ENCODE results near the gene PRKAR1B.
A peak's percentile ranks its signal among the peaks of the same experiment; 100 is the strongest.

Gene PRKAR1B

DNA sequence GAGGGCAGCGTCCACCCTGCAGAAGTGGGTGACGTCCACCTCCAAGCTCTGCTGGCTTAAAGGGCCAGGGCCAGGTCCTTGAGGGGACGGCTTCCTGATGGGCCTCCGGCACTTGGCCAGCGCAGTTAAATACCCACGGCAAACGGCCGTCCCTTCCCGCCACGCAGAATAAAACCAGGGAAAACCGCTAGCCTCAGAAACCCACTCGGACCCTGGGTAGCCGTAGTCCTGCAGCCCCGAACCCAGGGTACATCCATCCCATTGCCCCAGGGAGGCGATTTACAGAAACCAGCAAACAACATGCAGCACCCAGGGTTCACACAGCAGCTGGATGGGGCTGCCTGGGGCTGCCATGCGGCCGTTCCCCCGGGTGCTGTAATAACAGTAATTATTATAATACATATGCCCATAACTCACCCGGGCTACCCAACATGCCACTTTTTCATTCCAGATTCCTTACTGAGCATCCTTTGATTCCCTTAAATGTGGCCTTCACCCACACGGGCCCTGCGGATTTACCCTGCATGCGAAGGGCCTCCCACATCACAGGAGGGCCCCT is 126.0 kb downstream of the PRKAR1B start:
- no peak for DNase-seq

DNA sequence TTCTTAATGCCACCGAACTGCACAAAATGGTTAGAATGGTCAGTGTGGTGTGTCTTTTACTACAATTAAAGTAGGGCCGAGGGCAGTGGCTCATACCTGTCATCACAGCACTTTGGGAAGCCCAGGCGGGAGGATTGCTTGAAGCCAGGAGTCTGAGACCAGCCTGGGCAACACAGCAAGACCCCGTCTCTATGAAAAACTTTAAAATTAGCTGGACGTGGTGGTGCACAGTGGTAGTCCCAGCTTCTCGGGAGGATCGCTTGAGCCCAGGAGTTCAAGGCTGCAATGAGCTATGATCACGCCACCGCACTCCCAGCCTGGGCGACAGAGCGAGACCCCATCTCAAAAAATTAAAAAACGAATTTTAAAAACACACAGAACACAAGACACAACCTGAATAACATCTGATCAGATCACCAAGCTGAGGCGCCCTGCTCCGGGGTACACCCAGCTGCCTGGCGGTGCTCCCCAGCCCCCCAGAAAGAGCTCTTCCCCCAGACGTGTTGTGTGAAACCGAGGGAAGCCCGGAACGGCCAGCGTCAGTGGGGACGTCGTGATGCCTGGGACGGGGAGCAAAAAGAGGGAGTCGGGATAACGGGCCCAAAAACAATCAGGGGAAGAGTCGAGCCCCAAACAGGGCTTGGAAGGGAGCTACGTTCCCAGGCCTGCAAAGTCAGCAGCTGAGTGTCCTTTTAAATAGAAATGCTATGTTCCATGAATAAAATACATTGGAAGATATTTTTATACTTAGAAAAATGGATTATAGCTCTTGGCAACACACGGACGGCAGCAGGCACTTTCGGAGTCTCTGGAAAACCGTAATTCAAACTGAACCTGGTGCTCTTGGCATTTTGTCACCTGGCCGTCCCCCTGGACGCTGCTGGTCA is 126.7 kb downstream of the PRKAR1B start:
- no peak for DNase-seq

GRCh38 chr7:598899-599298 is 128.2 kb downstream of the PRKAR1B start:
- DNase-seq: no peak

DNA sequence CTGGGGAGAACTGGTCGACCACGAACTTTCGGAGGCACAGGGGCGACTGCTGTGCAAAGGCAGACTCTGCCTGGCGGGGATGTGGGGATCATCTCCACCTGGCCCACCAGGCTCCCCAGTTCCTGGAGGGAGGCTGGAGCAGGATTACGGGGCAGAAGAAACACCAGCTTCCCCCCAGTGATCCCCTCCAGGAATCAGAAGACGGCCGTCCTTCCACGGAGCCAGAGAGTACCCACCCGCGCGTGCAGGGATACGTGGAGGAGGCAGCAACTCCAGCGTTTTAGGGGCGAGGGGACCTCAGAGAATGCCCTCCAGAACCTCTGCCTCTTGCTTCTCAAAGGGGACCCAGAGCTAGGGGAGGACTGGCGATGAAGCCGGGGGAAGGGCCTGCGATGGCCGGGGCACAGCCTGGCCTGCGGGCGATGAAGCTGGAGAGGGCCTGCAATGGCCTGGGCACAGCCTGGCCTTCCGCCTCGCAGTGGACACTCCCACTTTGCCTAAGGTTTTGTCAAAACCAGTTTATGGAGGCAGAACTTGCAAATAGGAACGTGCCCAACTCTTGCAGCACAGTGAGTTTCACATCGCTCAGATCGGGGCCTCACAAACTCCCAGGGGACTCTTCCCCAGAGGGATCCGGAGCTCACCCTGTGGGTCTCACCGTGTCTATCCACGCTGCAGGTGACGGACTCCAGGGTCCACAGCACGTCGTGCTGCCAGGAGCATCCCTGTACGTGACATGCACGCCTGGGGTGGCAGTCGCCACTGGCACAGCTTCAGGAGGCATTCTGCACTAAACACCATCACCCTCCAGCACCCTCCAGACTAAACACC is 129.5 kb downstream of the PRKAR1B start:
- no peak for DNase-seq

DNA sequence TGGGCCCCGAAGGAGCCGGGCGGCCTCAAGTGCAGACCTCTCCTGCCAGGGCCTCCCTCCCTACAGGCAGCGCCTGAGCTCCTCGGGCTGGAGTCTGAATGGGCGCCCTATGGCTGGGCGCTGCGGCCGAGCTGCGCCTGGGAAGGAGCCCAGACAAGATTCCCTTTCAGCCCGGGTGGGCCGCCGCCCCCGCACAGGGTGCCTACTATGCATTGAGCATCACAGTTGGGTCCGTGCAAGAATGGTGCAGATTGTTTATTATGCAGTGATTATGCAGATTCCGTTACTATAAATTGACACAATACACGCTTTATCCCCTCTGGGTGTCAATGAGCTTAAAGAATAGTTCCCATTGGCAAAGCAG is 130.3 kb downstream of the PRKAR1B start:
- no peak for DNase-seq

GRCh38 chr7:596071-596818 is 130.8 kb downstream of the PRKAR1B start:
- no peak for DNase-seq

- DNase-seq: peak; percentile 55
Measured at GRCh38 chr7:595621-596010, 131.5 kb downstream of the PRKAR1B start.

- DNase-seq: no peak
Measured at GRCh38 chr7:594920-595620, 132.0 kb downstream of the PRKAR1B start.

DNA sequence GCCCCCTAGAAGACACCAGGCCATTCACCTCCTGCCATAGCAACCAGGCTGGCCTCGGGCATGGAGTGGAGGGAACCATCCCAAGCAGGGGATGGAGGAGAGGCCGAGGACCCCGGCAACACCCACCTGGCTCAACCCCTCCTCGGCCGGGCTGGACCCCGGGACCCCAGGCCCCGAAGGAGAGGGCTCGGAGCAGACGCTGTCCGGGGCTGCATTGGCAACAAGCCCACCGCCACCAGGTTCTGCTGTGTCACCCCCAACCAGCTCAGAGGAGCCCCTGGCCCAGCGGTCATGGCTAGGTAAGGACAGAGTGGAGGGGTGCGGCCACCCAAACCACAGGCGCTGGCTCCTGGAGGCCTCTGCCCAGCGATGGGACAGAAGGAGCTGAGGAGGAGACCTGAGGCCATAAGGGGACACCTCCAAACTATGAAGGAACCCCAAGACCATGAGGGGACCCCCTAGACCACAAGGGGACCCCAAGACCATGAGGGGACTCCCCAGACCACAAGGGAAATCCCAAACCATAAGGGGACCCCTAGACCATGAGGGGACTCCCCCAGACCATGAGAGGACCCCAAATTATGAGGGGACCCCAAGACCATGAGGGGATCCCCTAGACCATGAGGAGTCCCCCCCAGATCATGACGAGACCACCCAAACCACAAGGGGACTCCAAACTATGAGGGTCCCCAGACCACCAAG is 132.7 kb downstream of the PRKAR1B start:
- no peak for DNase-seq

GRCh38 chr7:593324-594115 is 133.6 kb downstream of the PRKAR1B start:
- DNase-seq: peak; percentile 45

GRCh38 chr7:591856-592628 is 135.0 kb downstream of the PRKAR1B start:
- no peak for DNase-seq

DNA sequence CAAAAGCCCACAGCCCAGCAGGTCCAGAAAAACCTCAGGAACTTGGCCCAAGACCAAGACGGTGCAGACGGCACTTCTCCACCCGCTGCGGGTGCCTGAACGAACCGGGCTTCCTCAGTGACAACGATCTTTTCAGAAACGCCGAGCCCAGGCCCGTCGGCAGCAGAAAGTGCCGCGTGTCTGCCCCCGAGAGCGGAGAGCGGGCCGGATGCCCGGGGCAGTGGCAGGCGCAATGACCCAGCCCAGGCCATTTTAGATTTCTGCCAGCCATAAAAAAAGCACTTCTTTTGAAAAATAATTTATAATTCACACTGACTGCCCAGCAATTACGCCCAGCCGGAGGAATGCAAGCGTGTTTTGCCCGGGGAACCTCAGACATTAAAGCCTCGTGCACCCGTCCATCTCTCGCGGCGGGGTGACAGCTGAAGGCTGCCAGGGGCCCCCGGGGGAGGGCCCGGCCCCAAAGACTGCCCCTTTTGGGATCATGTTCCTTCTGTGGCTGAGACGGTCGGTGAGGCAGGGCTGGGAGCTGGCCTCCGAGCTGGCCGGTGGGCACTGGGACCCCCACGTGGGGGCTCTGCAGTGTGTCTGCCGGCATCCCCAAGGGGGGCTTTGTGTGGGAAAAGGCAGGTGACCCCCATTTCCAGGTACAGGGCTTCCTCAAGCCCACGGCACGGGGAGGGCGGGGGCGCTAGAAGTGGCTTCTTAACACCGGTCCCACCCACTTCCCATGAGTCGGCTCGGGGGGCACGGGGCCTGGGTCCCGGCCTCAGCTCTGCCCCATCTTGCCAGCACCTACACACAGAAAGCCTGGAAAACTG is 136.1 kb downstream of the PRKAR1B start:
- DNase-seq: no peak

DNA sequence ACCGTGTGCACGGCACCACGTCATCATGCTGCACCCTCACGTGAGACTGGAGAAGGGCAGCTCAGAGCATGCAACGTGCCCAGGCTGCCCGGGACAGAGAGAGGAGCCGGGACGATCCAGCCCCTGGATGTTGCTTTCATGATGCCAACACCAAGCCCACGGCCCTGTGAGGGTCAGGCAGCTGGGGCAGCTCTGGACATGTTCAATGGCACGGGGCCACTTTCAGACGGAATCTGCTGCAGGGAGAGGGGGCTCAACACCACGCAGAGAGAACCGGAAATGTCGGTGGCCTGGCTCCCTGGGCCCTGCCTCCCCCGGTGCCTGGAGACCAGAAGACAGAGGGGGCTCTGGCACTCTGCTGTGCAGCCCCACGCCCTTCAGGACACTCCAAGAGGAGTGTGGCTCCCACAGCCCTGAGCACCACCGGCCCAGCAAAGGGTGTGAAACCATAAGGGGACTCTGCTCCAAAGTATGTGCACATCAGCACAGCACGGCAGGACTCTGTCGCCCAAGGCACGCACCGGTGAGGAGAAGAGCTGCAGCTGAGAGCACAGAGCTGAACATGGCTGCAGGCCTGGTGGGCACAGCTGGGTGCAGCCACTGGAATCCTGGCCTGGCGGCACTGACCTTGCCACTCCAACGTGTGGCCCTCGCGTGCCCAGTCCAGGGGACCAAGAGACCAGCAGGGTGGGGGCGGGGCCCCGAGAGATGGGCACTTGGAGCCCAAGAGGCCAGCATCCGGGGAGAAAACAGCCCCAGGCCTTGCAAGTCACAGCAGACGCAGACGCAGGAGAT is 137.1 kb downstream of the PRKAR1B start:
- no peak for DNase-seq

DNA sequence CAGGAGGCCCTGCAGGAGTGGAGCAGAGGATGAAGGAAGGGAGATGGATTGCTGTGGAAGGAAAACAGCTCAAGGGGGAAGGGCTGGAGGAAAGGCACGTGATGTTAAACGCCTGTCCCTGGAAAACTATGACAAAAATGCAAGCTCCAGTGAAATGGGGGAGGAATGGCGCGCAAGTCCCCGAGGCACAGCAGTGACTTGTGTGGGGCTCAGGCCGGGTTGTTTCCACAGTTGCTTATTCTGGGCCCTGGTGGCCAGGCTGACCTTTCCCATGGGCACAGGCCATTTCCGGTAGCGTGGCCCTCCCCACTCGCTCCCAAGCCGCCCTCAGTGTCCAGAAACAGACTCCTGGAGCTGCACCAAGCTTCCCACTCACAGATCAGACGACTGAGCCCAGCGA is 139.3 kb downstream of the PRKAR1B start:
- DNase-seq: no peak

GRCh38 chr7:586494-586893 is 140.6 kb downstream of the PRKAR1B start:
- no peak for DNase-seq

- DNase-seq: no peak
Measured at GRCh38 chr7:585873-586272, 141.2 kb downstream of the PRKAR1B start.

GRCh38 chr7:585229-585711 is 141.8 kb downstream of the PRKAR1B start:
- peak; percentile 78 for DNase-seq

GRCh38 chr7:584820-585219 is 142.3 kb downstream of the PRKAR1B start:
- no peak for DNase-seq

Measured in stimulated activated CD8-positive, alpha-beta memory T cell treated with anti-CD3 and anti-CD28 coated beads, Interleukin-4, amount 100 ng/mL, for 48 hours (primary cell).